ENCODE results near the gene SEC14L5. TPM values are rescaled to one million over a fixed set of nuclear protein-coding genes. Genes with fewer than 3 reads are reported as not detected.

SEC14L5 gene
- polyA plus RNA-seq, 1 donor from 2014 or later = 0.43 TPM

DNA sequence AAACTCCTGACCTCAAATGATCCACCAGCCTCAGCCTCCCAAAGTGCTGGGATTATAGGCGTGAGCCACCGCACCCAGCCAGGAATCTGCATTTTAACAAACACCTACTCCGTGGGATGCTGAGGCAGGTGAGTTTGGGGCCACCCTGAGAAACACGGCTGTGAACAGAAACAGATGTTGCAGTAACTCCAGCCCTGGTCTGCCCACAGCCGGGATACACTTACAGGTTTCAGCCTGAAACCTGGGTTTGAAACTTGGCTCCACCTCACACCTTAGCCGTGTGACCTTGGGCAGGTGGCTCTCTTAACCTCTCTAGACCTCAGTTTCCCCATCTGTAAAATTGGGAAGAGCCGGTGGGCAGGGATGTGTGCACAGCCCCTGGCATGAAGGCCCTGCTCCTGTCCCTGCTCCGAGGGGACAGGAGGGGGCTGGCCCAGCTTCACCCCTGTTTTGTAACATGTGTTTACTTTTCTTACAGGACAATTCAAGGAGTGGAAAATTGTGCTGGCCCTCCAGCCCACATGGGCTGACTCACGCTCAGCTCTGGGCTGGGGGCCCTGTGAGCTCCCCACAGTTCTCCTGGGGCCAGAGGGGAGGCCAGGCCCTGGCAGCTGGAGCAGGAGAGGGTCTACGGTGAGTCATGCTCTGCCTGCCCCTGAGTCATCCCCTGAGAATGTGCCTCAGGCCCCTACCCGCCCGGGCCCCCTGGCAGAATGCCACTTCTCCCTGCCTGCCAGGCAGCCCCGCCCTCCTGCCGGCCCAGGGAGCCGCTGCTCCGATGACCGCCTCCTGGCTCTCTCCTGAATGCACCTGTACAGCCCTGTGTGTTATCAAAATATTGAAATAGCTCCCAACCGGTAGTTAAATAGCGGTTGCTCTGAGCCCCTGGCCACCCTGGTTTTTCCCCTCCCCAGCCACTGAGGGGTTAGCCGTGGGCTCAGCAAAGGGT, 13.5 kb upstream of the SEC14L5 start:
- Histone ChIP-seq H3K9me3 (ENCODE audit: low read length) (no peaks in the 10 kb centered on the region), H2AFZ (ENCODE audit: low read depth, low read length) (no peak overlapping the region), H3K79me2 (replicated peaks; ENCODE audit: insufficient read depth, low read length) (no peaks in the 10 kb centered on the region), H3K4me3 (ENCODE audit: low read length) (no peak overlapping the region), H3K9ac (ENCODE audit: low read length) (no peak overlapping the region), H3K9me2 (ENCODE audit: insufficient read depth, low read length) (no peaks in the 10 kb centered on the region), H3K4me2 (ENCODE audit: low read length) (no peak overlapping the region), H3K27me3 (ENCODE audit: insufficient read depth, low read depth, low read length) (no peaks in the 10 kb centered on the region), H3F3A (ENCODE audit: insufficient read depth, low read length, poor library complexity, severe bottlenecking) (no peaks in the 10 kb centered on the region), H3K36me3 (ENCODE audit: insufficient read depth, low read length) (no peaks in the 10 kb centered on the region), H3K27ac (ENCODE audit: low read length) (no peak overlapping the region), H4K20me1 (ENCODE audit: insufficient read depth) (no peaks in the 10 kb centered on the region)
- no peak for TF ChIP-seq POLR2AphosphoS5 (IDR thresholded peaks at IDR 0.05)
- no peak for TF ChIP-seq EZH2 (IDR thresholded peaks at IDR 0.05; ENCODE audit: borderline replicate concordance, insufficient read depth, low read length, poor library complexity, severe bottlenecking)
- no peak for TF ChIP-seq SMC3 (conservative IDR thresholded peaks at IDR 0.05; ENCODE audit: poor library complexity)
- no peak for TF ChIP-seq TAF1 (IDR thresholded peaks at IDR 0.05; ENCODE audit: low read depth)
- TF ChIP-seq, protein P1, sequence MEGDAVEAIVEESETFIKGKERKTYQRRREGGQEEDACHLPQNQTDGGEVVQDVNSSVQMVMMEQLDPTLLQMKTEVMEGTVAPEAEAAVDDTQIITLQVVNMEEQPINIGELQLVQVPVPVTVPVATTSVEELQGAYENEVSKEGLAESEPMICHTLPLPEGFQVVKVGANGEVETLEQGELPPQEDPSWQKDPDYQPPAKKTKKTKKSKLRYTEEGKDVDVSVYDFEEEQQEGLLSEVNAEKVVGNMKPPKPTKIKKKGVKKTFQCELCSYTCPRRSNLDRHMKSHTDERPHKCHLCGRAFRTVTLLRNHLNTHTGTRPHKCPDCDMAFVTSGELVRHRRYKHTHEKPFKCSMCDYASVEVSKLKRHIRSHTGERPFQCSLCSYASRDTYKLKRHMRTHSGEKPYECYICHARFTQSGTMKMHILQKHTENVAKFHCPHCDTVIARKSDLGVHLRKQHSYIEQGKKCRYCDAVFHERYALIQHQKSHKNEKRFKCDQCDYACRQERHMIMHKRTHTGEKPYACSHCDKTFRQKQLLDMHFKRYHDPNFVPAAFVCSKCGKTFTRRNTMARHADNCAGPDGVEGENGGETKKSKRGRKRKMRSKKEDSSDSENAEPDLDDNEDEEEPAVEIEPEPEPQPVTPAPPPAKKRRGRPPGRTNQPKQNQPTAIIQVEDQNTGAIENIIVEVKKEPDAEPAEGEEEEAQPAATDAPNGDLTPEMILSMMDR (IDR thresholded peaks at IDR 0.05; ENCODE audit: poor library complexity, severe bottlenecking) = no peak
- TF ChIP-seq, protein P2, sequence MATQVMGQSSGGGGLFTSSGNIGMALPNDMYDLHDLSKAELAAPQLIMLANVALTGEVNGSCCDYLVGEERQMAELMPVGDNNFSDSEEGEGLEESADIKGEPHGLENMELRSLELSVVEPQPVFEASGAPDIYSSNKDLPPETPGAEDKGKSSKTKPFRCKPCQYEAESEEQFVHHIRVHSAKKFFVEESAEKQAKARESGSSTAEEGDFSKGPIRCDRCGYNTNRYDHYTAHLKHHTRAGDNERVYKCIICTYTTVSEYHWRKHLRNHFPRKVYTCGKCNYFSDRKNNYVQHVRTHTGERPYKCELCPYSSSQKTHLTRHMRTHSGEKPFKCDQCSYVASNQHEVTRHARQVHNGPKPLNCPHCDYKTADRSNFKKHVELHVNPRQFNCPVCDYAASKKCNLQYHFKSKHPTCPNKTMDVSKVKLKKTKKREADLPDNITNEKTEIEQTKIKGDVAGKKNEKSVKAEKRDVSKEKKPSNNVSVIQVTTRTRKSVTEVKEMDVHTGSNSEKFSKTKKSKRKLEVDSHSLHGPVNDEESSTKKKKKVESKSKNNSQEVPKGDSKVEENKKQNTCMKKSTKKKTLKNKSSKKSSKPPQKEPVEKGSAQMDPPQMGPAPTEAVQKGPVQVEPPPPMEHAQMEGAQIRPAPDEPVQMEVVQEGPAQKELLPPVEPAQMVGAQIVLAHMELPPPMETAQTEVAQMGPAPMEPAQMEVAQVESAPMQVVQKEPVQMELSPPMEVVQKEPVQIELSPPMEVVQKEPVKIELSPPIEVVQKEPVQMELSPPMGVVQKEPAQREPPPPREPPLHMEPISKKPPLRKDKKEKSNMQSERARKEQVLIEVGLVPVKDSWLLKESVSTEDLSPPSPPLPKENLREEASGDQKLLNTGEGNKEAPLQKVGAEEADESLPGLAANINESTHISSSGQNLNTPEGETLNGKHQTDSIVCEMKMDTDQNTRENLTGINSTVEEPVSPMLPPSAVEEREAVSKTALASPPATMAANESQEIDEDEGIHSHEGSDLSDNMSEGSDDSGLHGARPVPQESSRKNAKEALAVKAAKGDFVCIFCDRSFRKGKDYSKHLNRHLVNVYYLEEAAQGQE (IDR thresholded peaks at IDR 0.05; ENCODE audit: borderline replicate concordance) = no peak
- TF ChIP-seq MXI1 (conservative IDR thresholded peaks at IDR 0.05; ENCODE audit: poor library complexity, severe bottlenecking) = no peak
- no peak for TF ChIP-seq EP300 (conservative IDR thresholded peaks at IDR 0.05; ENCODE audit: poor library complexity, severe bottlenecking)

DNA sequence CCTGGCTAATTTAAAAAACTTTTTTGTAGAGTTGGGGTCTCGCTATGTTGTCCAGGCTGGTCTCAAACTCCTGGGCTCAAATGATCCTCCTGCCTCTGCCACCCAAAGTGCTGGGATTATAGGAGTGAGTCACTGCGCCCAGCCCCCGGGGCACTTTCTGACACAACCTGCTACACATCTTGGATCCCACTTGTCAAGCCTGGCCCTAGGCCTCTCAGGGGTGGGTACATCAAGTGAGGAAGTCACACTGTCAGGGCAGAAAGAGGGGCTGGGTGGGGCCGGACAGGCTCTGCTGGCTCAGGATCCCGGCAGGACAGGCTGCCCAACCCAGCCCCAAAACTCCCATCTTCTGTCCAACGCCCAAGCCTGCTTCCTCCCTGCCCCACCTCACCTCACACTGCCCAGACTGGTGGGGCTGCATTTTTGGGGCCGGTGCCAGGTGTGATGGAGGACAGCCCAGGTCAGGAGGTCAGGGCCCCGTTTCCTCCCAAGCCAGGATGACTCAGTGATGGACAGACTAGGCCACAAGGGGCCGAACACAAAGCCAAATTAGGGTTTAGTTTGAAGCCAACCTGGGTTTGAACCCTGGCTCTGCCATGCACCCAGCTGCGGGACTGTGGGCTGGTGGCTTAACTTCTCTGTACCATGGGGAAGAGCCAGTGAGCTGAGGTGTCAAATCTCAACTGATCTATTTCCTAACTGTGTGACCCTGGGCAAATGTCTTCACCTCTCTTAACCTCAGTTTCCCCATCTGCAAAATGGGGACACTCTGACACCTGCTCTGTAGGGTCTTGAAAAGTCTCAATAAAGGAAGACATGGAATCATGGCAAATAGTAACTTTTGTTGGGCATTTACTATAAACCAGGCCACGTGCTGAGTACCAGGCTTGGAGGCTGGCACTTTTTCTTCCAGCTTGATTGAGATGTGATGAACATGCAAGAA, 12.3 kb upstream of the SEC14L5 start:
- no peaks in the 10 kb centered on the region for H3F3A ChIP-seq (ENCODE audit: insufficient read depth, low read length, poor library complexity, severe bottlenecking)
- H3K27me3 ChIP-seq (ENCODE audit: insufficient read depth, low read depth, low read length) = no peaks in the 10 kb centered on the region
- H3K9me2 ChIP-seq (ENCODE audit: insufficient read depth, low read length) = no peaks in the 10 kb centered on the region
- H3K36me3 ChIP-seq (ENCODE audit: insufficient read depth, low read length) = no peaks in the 10 kb centered on the region
- H3K79me2 ChIP-seq (replicated peaks; ENCODE audit: insufficient read depth, low read length) = no peaks in the 10 kb centered on the region
- H3K4me2 ChIP-seq (ENCODE audit: low read length) = no peak overlapping the region
- no peaks in the 10 kb centered on the region for H3K9me3 ChIP-seq (ENCODE audit: low read length)
- no peak overlapping the region for H3K4me3 ChIP-seq (ENCODE audit: low read length)
- no peaks in the 10 kb centered on the region for H4K20me1 ChIP-seq (ENCODE audit: insufficient read depth)
- no peak overlapping the region for H2AFZ ChIP-seq (ENCODE audit: low read depth, low read length)
- no peak overlapping the region for H3K27ac ChIP-seq (ENCODE audit: low read length)
- H3K9ac ChIP-seq (ENCODE audit: low read length) = no peak overlapping the region
- TF ChIP-seq MXI1 (conservative IDR thresholded peaks at IDR 0.05; ENCODE audit: poor library complexity, severe bottlenecking) (no peak), SMC3 (conservative IDR thresholded peaks at IDR 0.05; ENCODE audit: poor library complexity) (no peak), POLR2AphosphoS5 (IDR thresholded peaks at IDR 0.05) (no peak), RAD21 (conservative IDR thresholded peaks at IDR 0.05) (no peak), TAF1 (IDR thresholded peaks at IDR 0.05; ENCODE audit: low read depth) (no peak), EP300 (conservative IDR thresholded peaks at IDR 0.05; ENCODE audit: poor library complexity, severe bottlenecking) (no peak), EZH2 (IDR thresholded peaks at IDR 0.05; ENCODE audit: borderline replicate concordance, insufficient read depth, low read length, poor library complexity, severe bottlenecking) (no peak)
- TF ChIP-seq, protein P2 (IDR thresholded peaks at IDR 0.05; ENCODE audit: borderline replicate concordance) = no peak
- TF ChIP-seq, protein P1 (IDR thresholded peaks at IDR 0.05; ENCODE audit: poor library complexity, severe bottlenecking) = no peak

Measured in neural cell (in vitro differentiated cells).